Stimulated activated CD4-positive, alpha-beta T cell treated with anti-CD3 and anti-CD28 coated beads, Interleukin-2, amount 100 ng/mL, for 48 hours (primary cell): ENCODE measurements around the gene PROKR2.

Experiments used
- DNase-seq, 2 donors: peaks; one replicate each; pipeline ENCODE4 v3.0.0-alpha.2; 2020

PROKR2 gene

DNA sequence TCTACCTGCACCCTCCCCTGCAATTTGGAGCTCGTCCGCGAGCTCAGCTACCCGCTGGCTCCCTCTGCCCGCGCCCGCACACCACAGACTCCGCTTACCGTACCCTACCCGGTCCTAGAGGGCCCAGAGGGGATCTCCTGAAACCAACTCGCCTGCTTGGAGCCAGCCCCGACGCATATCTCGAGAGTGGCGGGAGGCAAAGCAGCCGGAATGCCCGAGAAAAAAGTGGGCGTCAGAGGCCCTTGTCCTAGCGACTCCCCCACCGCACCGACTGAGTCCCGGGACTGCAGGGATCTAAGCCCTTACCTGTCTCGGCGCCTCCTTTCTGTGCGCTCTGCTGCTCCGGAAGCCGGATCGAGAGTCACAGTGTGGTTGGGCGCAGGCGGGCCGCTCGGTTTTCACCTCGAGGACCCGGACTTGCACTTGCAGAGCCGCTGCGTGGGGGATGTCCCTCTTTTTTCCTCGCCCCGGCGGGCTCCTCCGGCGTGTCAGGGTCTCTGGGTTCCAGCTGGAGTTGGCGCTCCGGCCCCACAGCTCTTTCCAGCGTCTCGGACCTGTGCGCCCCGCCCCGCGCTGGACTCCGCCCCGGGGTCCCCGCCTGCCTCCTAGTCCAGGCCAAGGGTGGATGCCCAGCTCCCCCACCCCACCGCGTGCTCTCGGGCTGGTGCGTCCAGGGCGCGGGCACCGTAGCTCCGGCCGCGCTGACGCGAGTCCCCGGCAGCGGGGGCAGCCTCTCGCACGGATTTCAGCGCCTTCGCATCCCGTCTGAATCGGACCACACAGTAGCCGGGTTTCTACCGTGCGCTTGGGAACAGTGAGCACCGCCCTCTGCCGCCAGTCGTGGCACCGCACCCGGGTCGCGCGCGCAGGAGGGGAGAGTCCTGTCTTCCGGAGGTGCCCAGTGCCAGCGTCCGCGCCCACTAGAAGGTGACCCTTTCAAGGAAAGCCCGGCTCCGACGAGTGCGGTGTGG lies at the start of gene PROKR2:
Gene PROKR2, minus strand, starts transcription at position 767 of the 971 bp plus-strand sequence. CDS start 2,585 bp downstream, outside the sequence.
- peak in 1 of 2 donors; percentile 23 for DNase-seq

DNA sequence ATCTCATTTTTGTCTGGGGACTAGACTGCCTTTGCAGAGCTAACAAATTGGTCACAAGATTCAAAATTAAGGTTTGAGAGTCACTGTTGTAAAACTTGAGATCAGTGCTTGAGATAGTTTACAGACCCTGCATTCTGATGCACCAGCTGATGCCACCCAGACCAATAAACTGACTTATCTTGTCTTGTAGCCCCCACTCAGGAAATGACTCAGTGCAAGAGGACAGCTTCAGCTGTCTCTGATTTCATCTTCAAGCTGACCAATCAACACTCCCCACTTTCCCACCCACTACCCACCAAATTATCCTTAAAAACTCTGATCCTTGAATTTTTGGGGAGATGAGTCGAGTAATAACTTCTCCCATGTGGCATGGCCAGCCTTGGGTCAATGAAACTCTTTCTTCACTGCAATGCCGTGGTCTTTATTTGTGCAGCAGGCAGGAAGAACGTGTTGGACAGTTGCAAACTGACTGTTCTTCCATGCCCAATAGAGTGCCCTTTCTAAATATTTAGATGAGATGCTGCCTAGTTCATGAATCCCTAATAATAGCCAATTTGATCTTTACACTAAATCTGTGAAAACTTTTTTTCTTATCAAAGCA lies 48.3 kb upstream of the PROKR2 start:
- DNase-seq, result no peak

DNA sequence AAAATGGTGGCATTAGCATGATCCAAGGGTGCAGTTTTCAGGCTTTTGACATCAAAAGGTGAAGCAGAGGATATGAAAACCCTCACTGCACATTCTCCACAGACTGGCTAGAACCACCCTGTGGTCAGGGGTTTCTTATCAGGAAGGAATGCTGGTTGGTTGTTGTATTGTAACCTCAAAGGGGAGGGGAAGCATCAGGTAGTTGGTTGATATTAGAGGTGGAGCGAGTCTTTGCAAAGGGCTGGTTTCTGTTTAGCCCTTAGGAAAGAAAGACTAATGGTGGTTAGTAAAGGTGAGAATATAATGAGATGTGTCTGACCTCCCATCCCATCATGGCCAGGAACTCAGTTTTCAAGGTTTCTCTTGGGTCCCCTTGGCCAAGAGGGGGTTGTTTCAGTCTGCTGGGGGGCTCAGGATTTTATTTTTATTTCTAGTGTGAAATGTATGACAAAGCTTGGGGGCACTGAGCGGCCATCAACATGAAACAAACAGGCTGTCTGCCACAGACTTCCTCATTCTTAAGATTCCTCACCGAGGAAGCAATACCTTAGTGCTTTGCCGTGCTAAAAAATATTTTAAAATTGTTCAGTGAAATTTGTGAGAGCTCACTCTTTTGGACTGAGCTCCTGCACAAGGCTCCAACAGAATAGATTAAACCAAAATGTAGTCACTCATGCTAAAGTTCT lies 47.5 kb upstream of the PROKR2 start:
- no peak for DNase-seq

DNA sequence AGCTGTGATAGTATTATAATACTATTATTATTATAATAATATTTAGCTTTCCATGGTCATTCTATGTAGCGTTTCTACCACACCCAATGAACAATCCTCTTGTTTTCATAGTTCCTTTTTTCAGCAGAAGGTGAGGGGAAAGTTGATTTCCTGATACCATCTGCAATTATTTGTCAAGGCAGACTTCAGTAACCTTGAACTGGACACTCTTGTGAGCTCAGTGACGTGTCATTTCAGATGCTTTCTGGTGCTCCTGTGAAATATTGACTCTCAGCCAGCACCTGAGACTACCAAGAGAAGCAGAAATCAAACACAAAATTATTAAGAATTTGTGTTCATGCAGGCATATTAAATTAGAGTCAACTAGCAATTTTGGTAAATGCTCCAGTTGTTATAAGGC lies 46.0 kb upstream of the PROKR2 start:
- no peak for DNase-seq

DNA sequence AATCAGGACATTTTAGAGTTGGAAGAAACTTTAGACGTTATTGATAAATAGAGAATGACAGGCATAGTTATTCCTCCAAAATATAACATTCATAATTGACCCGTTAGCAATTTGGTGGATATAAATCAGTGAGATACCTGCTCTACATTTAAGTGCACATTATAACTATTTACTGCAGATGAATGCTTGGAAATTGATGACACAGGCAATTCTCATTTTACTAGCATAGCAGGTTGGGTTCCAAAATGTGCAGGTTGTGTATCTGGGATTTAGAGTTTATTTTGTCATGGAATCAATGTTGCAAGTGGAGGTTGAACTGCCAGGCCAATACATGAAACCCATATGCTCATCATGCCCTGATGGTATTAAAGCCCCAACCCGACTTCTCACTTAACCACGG lies 44.4 kb upstream of the PROKR2 start:
- DNase-seq, result no peak

DNA sequence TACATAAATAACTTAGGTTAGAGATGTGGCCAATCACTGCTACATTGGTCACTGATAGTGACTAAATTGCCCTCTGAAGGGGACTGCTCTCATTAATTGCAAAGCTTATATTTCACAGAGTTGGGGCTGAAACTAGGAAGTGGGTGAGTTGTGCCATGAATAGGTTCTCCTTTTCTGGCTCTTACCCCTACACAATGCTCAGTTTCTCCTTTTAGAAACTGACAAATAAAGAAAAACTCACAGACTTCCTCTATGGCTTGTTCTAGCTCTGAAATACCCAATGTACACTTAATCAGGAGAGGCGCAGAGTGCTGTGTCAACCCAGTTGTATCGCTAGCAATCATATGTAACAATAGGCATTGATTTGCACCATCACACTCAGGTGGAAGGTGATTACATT lies 41.2 kb upstream of the PROKR2 start:
- no peak for DNase-seq

DNA sequence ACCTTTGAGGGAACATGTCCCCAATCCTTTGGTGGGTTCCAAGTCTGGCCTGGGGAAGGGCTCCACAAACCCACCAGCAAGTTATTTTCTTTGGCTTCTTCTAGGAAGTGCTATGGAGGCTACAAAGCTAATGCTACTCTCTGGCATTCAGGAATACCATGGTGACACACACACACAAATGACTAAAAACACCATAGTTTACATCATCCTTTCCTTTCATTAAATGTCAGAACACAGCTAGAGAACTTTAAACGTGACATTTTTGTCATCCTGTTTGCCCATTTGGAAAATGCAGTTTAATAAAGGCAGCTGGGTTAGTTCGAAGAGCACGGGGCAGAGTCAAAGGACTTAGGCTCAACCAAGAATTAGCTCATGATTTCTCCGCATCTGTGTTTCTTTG lies 40.2 kb upstream of the PROKR2 start:
- DNase-seq, result no peak

DNA sequence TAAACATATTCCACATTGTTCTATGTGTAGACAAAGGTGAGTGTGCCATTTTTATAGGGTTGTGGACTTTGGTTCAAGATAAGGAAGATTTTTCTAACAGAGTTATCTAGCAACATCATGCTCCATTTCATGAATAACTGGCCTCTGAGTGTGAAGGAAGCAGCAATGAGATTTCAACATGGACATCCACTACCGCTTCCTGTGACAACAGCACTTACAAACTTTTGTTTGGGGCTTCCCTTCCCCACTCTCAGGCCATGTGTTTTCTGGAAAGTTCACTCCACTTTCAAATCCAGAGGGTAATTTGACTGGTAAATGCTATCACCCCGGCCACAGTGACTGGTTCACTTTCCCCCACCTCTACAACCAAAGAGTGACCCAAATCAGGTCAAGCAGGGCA lies 38.1 kb upstream of the PROKR2 start:
- DNase-seq, result no peak

DNA sequence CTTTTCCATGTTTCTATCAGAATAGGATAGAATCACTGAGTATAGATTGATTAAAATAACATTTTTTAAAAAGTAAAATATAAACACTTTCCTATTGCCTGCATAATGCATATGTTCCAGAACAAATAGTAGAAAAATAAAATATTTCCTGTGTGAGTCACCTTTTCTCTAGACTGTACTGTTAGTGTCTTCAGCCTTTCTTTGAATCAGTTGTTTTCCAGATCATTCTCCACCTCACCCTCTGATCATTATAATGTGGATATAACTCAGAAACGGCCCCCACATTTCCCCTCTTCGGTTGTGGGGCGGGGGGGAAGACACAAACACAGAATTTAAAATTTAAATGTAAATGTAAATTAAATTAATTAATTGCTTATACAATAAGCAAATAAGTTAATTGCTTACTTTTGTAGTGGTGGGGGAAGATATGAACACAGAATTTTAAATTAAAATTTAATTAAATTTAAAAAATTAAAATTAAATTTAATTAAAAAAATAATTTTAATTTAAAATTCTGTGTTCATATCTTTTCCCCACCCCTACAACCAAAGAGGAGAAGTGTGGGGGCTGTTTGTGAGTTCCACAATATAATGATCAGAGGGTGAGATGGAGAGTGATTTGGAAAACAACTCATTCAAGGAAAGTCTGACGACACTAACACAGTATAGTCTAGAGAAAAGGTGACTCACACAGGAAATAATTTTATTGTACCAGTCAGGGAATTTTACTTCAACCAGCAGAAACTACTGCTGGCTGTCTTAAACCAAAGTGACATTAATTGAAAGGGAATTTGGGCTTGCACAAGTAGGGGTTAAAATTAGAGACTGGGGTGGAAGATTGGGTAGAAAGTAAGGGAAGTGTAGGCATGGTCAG lies 37.1 kb upstream of the PROKR2 start:
- no peak for DNase-seq

DNA sequence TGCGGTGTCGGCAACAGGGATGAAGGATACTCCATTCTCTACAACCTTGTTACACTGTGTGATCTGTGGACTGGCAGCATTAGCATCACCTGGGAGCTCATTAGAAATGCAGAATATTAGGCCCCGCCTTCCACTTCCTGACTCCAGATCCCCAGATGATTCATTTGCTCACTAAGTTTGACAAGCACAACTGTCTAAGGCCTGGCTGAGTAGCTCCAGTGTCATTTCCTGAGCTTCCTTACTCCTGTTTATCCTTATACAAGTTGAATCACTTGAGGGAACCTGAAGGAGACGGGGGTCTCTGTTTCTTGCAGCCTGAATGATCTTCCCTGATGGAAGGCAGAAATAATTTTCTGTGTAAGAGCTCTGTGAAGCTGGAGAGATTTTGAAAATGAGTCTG lies 32.7 kb upstream of the PROKR2 start:
- no peak for DNase-seq

DNA sequence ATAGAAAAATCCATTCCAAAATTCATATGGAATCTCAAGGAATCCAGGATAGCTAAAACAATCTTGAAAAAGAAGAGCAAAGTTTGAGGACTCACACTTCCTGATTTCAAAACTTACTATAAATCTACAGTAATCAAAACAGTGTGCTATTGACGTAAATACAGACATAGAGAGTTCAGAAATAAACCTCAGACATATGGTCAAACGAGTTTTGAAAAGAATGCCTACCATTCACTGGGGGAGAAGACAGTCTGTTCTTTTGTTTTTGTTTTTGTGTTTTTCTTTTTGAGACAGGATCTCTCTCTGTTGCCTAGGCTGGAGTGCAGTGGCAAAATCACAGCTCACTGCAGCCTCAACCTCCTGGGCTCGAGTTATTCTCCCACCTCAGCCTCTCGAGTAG lies 25.3 kb upstream of the PROKR2 start:
- DNase-seq, result no peak

DNA sequence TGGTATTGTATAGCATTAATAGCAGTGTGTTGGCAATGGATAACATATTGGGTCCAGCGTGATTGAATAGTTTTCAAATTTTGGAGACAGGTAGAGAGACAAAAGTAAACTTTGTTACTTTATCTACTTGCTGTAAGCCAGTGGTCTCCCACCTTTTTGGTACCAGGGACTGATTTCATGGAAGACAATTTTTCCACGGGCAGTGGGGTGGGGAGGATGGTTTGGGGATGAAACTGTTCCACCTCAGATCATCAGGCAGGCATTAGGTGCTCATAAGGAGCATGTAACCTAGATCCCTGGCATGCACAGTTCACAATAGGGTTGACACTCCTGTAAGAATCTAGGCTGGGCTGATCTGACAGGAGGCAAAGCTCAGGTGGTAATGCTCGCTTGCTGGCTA lies 14.6 kb upstream of the PROKR2 start:
- no peak for DNase-seq

DNA sequence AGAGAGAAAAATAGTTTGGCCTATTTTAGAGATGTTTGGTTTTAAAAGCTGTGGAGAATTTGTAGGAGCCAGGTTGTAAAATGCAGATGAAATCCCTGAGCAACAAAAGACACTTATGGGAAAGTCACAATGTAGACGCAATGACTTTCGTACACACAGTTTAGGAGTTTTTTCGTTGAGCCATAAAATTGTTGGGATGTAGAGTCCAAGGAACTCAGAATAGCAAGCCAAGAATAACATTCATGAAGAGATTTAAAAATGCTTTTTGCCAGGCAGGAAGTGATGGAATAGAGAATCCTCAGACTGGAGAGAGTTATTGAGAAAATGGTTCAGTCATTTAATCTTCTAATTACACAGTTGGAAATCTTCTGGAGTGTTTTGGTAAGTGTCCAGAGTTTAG lies 11.5 kb upstream of the PROKR2 start:
- no peak for DNase-seq

DNA sequence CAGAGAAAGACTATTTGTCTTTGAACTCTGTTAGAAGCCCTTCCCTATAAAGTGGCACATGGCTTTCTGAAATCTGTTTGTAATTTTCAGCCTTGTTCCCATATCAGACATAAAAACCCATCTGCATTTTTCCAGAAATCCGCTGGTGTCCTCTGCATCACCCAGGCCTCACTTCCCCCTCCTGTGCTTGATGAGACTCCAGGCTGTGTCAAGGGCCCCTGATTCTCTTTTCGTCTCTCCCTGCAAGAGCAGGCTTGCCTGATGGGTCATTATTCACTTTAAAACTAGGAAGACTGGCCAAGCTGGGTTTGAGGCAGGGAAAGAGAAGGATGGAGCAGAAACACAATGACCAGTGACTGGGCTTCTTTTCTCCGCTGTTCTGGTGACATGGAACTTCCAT lies 10.6 kb upstream of the PROKR2 start:
- DNase-seq, result no peak

DNA sequence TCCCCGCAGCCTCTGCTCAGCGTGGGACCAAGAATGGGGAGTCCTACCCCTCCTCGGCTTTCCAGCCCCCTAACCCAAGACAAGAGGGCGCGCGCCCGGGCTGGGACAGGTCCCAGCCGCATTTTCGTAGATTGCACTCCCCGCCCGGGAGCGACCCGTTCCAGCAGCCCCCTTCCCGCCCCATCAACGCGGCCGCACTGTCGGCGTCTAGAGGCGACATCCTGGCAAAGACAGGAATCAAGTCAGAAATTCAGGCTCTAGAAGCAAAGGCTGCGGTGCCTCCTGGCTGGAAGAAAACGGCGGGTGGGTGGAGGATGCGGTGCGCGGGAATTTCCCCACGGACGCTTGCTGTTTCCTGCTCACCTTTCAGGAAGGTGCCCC lies 957 bp downstream of the PROKR2 start:
- DNase-seq, result no peak

DNA sequence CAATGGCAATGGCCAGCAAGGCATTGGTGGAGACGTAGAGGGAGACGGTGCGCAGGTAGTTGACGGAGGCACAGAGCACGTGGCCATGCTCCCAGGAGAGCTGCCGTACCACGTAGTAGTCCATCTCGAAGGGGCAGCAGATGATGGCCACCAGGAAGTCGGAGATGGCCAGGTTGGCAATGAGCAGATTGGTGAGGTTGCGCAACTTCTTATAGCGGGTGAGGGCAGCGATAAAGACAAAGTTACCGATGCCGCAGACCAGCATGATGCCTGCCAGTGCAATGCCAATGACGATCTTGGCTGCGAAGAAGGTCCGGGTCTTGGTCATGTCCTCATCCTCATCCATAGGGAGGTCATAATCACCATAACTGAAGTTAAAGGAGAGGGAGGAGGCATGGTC lies 2.8 kb downstream of the PROKR2 start:
- no peak for DNase-seq

DNA sequence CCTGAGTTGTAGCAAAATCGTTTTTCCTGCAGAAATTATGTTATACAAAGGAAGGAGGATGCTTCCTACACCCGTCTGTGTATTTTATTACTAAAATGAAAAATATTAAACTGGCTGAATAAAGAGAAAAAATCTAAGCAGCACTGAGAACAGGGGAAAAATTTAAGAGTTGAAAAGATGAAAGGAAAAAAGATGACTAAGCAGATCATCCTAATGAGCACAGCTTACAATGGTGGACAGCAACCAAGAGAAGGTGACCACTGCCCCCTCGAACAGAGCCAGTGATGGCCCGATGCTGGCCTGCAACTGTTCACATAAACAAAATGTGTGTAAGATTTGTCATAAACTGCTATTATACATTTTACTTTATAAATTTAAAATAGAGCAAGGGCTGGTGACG lies 4.2 kb downstream of the PROKR2 start:
- no peak for DNase-seq

DNA sequence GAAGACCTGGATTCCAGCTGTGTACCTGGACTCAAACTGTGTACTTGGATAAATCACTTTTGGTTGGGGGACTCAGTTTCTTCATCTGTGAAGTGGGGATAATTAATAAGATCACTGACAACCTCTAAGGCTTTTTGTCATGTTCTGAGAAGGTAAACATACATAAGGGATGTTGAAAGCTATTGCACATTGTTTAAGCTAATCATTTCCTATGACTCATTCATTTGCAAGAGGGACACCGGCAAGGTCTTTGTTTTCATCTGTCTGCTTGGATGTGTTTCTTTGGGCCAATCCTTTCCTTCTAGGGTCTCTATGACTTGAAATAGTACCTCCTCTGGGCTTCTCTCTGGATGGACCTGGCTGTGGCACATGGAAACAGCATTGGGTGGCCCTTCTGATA lies 6.8 kb downstream of the PROKR2 start:
- no peak for DNase-seq

DNA sequence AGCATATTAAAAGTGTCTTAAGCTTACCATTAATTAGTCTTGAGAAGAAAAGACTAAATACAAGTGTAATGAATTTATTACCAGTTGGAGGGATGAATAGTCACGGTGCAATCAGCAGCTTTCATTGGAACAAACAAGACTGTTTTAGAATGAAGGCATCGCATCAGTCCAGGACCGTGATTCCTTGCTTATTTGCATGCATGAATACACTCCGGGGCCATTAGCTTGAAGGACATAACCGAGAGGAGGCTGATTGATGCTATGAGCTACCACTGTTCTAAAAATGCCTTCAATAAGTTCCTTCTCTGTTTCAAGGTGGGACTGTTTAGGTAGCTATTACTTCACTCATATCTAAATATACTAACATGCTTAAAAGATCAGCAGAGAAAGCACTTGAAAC lies 17.9 kb downstream of the PROKR2 start:
- no peak for DNase-seq

DNA sequence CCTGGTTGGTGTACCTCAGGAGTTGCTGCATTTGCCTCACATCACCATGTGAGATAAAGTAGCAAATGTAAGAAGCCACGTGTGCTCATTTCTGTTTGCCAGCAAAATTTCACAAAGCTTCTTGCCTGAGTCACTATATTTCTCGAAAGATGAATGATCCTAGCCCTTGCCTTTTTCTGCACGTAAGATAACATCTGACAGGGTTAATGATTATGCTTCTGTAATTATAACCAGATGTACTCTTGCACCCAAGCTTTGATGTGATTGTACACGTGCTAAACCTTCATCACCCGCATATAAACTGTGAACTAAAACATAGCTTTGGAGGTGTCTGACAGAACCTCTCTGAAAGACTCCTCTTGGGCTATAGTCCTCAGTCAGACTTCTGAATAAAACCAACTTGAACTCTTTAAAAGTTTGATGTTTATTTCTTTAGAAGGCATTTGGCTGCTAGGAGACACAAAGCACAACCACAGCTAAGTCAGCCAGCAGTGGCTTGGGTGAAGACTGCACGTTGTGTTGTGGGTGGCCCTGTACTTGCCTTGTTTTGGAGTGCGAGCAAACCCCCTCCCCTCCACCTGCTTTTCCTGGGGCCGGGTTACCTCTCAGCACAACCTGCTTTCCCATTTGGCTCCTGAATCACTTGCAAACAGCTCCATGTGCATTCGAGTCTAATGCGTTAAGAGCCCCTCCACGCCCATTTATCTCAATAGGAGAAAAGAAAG lies 19.3 kb downstream of the PROKR2 start:
- DNase-seq, result no peak

DNA sequence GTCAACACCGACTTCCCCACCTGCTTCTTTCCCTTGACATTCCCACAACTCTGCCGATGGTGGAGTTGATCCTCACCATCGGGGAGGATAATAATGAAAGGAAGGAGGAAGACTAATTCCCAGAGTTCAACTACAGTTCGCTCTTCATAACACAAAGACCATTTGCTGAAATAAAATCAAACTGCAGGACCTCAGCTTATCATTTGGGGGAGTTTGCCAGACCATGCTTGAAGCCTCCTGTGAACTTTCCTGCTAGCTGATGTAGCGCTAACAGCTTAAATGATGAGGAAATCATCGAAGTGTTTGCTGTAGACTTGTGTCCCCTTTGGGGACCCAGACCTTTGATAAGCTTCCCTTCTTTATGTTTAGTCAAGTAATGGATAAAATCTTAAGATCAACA lies 26.2 kb downstream of the PROKR2 start:
- DNase-seq, result no peak

DNA sequence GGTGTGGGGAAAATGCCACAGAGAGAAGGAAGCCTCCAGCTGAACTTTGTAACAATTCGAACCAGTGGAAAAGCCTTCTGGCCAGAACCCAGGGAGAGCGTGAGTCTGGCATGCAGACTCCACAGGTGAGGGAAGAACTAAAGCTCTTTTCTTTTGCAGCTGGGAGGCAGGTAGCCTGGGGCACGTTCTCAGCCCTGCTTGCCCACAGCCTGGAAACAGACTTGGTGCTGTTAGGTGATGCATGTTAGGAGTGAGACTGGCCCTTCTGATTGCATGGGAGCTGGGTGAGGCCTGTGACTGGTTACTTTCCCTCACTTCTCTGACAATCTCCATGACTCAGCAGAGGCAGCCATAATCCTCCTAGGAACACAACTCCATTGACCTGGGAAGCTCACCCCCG lies 34.2 kb downstream of the PROKR2 start:
- DNase-seq, result no peak
